ENCODE data around the gene PBX4.

GRCh38 chr19:19580418-19580817 is 38.1 kb downstream of the PBX4 start:
- TF ChIP-seq POLR2A (IDR thresholded peaks at IDR 0.05; ENCODE audit: low read depth, low read length) (no peak), TAF1 (IDR thresholded peaks at IDR 0.05; ENCODE audit: borderline replicate concordance, low read depth, low read length) (no peak)
